Fibroblast of skin of scalp (primary cell): ENCODE data around the gene PDIA3. TPM values are rescaled to one million over a fixed set of nuclear protein-coding genes. Genes with fewer than 3 reads are reported as not detected.
"Not testable (repeated sequence)": the region's sequence is repeated elsewhere in the genome, so short reads cannot be mapped to it uniquely, and the experiment has no call there.

Experiments used
- DNase-seq: peaks from one replicate; pipeline ENCODE4 v3.0.0-alpha.2; 2013
- polyA plus RNA-seq, 2 experiments: library from polyadenylated mRNA; unstranded; fragments of 120-200 nt; gene quantifications; one replicate each; pipeline ENCODE4 v1.2.1, GENCODE V29; 2013; ENCODE audit not compliant: insufficient read length in 2 of 2

Gene PDIA3
- polyA plus RNA-seq (2013, experiment 1 of 2; ENCODE audit: insufficient read length), result 971 TPM
- polyA plus RNA-seq (2013, experiment 2 of 2; ENCODE audit: insufficient read length), result 1,036 TPM

- DNase-seq, result peak; percentile 93
Observed at GRCh38 chr15:43746245-43746902, at the start of gene PDIA3. TSS of gene PDIA3 (plus strand) at chr15:43746438. CDS start at chr15:43746540, 102 bp downstream.

GRCh38 chr15:43702174-43702573, 44.1 kb upstream of the PDIA3 start:
- no peak for DNase-seq

- DNase-seq, result no peak
Observed at GRCh38 chr15:43702701-43703424, 43.4 kb upstream of the PDIA3 start.

GRCh38 chr15:43710431-43711131, 35.7 kb upstream of the PDIA3 start:
- not testable (repeated sequence) for DNase-seq

GRCh38 chr15:43723151-43723550, 23.1 kb upstream of the PDIA3 start:
- no peak for DNase-seq

- DNase-seq, result not testable (repeated sequence)
Observed at GRCh38 chr15:43726306-43726705, 19.9 kb upstream of the PDIA3 start.

GRCh38 chr15:43728053-43728725, 18.0 kb upstream of the PDIA3 start:
- peak; percentile 50 for DNase-seq

GRCh38 chr15:43735416-43735815, 10.8 kb upstream of the PDIA3 start:
- no peak for DNase-seq

GRCh38 chr15:43746903-43747309, 668 bp downstream of the PDIA3 start:
- peak; percentile 45 for DNase-seq

- DNase-seq, result peak; percentile 38
Observed at GRCh38 chr15:43748376-43748775, 2.1 kb downstream of the PDIA3 start.

- no peak for DNase-seq
Observed at GRCh38 chr15:43749690-43750345, 3.6 kb downstream of the PDIA3 start.

- DNase-seq, result no peak
Observed at GRCh38 chr15:43751885-43752284, 5.6 kb downstream of the PDIA3 start.

- peak; percentile 67 for DNase-seq
Observed at GRCh38 chr15:43762824-43763223, 16.6 kb downstream of the PDIA3 start.

- no peak for DNase-seq
Observed at GRCh38 chr15:43763819-43764446, 17.7 kb downstream of the PDIA3 start.

GRCh38 chr15:43769584-43770228, 23.5 kb downstream of the PDIA3 start:
- peak; percentile 67 for DNase-seq

- DNase-seq, result no peak
Observed at GRCh38 chr15:43771816-43772215, 25.6 kb downstream of the PDIA3 start.

GRCh38 chr15:43772624-43773023, 26.4 kb downstream of the PDIA3 start:
- no peak for DNase-seq

GRCh38 chr15:43774062-43774461, 27.8 kb downstream of the PDIA3 start:
- DNase-seq, result no peak

- DNase-seq, result peak; percentile 62
Observed at GRCh38 chr15:43775411-43775965, 29.2 kb downstream of the PDIA3 start.

- DNase-seq, result no peak
Observed at GRCh38 chr15:43776101-43776717, 30.0 kb downstream of the PDIA3 start.
